ENCODE measurements around the gene LUC7L3.

GRCh38 chr17:50684288-50684611, 35.2 kb upstream of the LUC7L3 start:
- TF ChIP-seq, protein P1, sequence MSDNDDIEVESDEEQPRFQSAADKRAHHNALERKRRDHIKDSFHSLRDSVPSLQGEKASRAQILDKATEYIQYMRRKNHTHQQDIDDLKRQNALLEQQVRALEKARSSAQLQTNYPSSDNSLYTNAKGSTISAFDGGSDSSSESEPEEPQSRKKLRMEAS (IDR thresholded peaks at IDR 0.05): no peak
- TF ChIP-seq EZH2phosphoT487 (IDR thresholded peaks at IDR 0.05; ENCODE audit: borderline replicate concordance) (no peak), CTCF (IDR thresholded peaks at IDR 0.05 in 2 of 3, conservative IDR thresholded peaks at IDR 0.05 in 1 of 3; ENCODE audit: borderline replicate concordance in 1 of 3, insufficient read depth in 1 of 3, low read depth in 2 of 3, low read length in 2 of 3) (no peak), POLR2A (IDR thresholded peaks at IDR 0.05; ENCODE audit: borderline replicate concordance, extremely low read depth, insufficient read depth, insufficient read length) (no peak), EZH2 (IDR thresholded peaks at IDR 0.05) (no peak), ELF1 (IDR thresholded peaks at IDR 0.05; ENCODE audit: borderline replicate concordance, low read depth) (no peak), CEBPB (IDR thresholded peaks at IDR 0.05; ENCODE audit: low read depth) (no peak)
- TF ChIP-seq, protein P2, sequence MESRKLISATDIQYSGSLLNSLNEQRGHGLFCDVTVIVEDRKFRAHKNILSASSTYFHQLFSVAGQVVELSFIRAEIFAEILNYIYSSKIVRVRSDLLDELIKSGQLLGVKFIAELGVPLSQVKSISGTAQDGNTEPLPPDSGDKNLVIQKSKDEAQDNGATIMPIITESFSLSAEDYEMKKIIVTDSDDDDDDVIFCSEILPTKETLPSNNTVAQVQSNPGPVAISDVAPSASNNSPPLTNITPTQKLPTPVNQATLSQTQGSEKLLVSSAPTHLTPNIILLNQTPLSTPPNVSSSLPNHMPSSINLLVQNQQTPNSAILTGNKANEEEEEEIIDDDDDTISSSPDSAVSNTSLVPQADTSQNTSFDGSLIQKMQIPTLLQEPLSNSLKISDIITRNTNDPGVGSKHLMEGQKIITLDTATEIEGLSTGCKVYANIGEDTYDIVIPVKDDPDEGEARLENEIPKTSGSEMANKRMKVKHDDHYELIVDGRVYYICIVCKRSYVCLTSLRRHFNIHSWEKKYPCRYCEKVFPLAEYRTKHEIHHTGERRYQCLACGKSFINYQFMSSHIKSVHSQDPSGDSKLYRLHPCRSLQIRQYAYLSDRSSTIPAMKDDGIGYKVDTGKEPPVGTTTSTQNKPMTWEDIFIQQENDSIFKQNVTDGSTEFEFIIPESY (IDR thresholded peaks at IDR 0.05; ENCODE audit: extremely low read depth, insufficient replicate concordance, low read length): no peak
